Activated CD4-positive, alpha-beta T cell treated with anti-CD3 and anti-CD28 coated beads, Interleukin-2, amount 50 U/mL, for 1 hour (primary cell): Measurements from ENCODE around the gene SLC45A1.

ENCODE experiments used
- DNase-seq: peaks from one replicate; pipeline ENCODE4 v3.0.0-alpha.2; 2020

SLC45A1 gene

DNA sequence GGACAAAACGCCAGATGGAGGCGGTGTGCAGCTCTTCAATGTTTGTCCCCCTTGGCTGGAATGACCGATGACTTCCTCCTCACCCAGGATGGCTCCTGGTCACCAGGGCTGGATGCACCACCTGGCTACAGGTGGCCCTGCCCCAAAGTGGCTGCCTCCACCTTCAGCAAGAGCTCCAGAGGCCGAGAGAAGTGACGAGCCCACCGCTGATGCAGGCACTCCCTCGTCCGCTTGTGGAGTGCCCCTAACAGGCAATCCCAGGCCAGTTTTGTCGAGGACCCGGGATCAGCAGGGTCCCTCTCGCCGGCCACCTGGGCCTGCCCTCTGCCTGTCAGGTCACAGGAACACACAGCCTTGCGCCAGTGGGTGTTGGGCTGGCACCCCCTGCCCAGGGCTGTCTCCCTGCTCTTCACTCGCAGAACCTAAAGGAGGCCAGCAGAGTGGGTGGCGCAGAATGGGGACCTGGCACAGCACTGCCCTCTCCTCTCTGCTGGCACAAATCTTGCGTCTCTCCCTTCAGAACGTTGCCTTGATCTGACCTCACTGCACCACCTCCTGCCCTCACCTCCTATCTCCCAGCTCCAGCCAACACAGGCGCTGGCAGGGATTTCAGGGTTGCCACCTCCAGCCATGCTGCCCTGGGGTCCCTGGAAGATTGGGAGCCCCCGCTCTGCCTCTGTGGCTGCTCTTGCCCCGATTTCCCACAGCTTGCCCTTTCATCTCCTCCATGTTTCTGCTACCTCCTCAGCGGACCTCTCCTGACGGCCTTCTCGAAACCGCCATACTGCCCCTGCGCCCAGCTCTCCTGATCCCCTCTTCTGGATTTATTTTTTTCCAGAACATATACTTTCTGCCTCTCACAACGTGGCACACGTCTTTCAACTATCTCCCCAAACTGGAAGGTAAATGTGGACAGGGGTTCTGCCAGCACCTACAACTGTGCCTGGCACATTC, 38.6 kb downstream of the SLC45A1 start:
- DNase-seq: no peak

DNA sequence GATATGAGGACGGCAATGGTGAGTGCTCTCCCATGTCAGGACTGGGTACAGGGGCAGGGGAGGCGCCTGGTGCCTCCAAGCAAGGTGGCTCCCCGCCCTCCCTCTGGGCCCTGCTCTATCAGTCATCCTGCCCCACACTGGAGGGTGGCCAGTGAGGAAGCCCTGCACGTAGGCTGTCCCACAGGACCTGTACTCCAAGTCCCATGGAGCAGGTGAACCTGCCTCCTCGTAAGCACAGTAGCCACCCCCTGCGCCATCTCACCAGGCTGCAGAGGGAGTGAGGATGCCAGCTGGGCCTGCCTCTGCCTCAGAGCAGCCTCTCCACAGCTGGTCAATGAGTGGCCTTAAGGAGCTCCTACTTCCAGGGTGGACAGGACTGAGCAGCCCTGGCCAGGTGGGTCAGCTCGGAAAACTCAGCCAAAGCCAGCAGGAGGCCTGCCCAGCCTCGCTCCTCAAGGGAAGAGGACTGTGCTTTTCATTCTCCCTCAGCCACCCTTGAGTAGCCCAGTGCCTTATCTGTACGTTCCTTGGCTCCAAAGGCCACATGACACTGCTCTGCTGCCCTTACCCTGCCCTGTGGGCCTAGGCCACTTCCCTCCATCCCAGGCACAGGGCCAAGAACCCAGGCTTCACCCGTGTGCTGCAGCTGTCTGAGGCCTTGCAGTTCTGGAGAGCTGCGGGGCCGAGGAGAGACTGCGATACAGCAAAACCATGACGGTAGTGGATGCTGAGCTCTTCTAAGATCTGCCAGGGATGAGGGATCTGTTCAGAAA, 39.6 kb downstream of the SLC45A1 start:
- no peak for DNase-seq

DNA sequence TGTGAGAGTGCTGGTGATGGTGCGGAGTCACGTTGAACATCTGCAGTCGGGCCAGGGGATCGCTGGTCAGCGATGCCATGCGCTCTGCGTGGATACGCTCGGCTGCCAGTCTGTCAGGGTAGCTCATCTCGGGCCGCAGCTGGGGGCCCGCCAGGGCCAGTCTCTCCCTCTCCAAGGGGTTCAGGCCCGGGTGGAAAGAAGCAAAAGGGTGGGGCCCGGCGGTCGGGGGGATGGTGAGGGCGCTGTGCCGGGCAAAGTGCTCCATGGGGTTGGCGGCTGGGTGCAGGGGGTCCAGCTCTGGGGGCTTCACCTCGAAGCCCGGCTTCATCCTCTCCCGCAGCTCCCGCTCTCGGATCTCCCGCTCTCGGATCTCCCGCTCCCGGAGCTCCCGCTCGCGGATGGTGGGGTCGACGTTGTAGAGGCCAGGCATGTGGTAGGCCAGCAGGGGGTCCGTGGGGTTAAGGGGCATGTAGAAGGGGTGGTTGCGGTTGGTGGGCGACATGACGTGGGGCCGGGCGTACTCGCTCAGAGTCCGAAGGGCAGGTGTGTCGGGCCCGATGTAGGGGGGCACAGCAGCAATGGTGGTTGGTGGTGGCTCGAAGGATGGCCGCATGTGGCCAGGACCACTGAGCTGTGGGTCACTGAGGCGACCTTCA, 40.5 kb downstream of the SLC45A1 start:
- DNase-seq: no peak

DNA sequence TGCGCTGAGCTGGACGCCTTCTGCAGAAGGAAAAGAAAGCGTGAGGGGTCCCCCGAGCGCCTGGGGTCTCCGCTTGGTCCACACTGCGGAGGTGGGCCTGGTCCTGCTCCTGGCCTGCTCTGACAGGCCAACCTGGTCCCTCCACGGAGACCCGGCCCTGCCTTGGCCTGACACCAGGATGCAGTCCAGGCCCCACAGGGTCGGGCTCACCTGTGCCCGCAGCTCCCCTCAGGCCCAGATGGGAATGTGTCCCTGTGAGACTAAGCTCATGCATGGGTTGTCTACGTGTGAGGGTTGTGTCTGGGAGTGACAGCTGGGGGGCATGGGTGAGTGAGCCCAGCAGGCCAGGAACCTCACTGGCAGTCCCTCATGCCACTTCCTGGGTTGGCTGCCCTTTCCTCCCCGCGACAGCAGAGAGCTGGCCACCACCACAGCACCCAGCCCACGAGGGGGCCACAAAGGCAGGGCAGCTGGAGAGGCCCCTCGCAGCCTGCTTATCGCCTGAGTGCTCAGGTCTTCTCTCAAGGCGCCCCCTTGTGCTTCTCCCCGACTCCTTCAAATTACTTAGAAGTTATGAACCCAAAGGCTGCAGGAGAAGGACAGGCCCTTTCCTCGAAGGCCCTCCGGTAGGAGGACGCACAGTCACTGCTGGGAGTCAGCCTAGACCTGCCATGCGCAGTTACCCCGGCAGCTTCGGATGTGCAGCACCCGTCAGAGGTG, 41.1 kb downstream of the SLC45A1 start:
- DNase-seq: no peak

DNA sequence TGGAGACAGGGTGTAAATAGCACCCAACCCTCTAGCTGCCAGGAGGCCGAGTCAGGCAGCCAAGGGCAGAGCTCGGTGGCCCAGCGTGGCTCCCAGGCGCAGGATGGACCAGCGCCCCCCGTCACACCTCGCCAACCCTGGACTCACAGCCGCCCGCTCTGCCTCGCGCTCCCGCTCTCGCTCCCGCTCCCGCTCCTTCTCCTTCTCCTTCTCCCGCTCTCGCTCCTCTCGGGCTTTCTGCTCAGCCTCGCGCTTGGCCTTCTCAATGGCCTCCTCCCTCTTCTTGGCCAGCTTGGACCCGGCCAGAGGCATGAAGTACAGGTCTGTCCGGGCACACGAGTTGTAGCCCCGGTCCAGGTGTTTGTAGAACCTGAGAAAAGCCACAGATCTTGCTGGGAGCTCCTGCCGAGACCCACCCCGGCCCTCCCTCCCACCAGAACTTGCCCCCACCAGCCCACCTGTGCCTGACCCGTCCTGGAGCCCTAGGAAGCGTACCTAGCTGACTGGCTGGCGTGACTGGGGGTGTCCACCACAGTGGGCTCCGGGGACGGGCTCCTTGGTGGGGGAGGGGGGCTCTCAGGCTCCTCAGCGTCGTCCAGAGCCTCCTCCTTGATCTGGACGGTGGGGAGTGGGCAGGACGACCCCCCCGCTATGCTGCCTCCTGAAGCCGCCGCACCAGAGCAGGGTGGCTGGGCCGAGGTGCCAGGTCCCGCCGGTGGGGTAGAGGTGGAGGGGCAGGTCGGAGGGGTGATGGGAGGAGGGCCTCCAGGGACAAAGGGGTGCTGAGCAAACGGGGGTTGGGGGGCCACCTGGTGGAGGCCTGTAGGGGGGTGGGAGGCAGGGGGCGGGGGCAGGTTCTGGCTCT, 41.9 kb downstream of the SLC45A1 start:
- no peak for DNase-seq

DNA sequence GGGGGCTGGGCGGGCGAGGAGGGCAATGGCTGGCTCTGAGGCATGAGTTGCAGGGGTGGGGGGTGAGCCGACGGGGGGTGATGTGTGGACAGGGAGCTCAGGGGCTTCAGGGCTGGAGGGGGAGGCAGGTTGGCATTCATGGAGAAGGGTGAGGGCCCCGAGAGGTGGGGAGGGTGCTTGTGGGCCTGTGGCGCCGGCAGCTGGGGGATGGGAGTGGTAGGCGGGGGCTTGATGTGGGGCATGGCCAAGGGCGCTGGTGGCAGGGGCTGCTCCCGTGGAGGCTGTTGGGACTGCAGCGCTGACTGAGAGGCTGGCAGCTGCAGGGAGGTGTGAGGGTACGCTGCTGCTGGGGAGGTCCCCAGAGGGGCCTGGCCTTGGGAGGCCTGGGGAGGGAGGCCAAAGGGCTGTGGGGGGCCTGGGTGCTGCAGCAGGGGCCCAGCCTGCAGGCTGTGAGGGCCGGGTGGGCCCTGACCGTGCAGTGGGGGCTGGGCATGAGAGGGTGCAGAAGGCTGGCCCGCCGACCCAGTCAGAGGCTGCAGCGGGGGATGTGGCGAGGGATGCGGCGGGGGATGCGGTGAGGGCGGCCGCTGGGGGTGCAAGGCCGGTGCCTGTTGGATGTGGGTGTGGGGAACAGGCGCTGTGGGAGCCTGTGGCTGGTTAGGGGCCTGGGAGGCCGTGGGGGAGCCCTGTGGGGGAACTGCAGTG, 42.7 kb downstream of the SLC45A1 start:
- DNase-seq: no peak

DNA sequence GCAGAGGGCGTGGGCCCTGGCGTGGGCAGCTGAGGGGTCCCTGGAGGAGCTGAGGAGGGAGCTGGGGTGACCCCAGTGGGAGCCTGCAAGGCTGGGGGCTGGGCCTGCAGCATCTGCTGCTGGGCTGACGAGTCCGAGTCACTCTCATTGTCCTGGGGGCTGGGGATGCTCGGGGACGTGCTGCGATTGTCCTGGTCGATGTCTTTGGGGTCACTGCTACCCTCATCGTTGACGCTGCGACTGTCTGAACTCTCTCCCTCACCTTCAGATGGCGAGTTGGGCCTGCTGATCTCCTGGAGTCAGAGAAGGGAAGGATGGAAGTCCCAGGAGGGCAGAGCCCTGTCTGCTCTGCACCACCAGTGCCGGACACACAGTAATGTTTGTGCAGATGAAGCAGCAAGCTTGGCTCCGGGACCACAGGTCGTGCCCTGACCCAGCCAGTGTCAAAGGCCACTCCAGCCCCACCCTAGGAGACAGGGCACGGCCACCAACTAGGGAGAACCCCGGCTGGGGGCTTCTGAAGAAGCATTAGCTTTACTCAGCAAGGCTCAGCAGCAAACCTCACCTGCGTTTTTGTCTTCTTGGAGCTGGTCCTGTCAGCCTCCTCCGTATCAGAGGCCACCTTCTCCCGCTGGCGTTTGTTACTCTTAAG, 43.4 kb downstream of the SLC45A1 start:
- no peak for DNase-seq

DNA sequence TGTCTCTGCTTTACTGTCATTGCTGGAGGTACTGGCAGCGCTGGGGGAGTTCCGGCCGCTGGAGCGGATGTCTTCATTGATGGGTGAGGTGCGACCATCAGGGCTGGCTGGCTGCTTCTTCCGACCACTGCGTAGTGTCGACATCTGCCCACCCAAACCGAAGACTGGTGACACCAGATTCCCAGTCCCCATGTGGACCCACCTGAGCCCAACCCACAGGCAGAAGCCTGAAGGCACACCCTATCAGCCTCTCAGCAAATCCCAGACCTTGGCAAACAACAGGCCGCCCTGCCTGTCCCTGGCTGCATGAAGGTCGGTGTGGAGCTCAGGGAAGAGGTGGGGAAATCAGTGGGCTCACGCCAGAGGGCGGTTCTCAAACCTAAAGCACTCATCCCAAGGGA, 44.8 kb downstream of the SLC45A1 start:
- no peak for DNase-seq

DNA sequence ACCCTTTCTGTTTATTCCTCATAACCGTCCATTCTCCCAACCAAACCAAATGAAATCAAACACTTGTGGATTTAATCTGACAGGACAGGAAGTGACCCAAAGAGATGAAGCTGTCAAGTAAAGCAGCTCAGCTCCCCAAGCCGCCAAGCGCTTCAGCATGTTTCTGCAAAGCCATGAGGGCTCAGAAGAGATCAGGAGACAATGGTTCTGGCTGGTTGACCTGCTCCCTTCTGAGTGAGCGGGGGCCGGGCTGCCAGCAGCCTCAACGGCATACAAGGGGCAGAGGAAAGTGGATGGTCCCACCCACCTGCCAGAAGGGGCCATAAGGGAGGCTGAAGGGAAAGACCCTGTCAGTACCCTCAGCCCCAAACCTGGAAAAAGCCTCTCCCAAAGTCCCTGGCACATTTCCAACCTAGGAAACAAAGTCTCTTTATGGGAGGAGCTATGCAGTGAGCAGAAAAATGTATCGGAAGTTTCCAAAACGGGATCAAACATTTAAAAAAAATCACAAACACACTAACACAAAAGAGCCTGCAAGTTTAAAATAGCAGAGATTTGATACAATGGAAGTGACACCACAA, 45.4 kb downstream of the SLC45A1 start:
- DNase-seq: no peak

DNA sequence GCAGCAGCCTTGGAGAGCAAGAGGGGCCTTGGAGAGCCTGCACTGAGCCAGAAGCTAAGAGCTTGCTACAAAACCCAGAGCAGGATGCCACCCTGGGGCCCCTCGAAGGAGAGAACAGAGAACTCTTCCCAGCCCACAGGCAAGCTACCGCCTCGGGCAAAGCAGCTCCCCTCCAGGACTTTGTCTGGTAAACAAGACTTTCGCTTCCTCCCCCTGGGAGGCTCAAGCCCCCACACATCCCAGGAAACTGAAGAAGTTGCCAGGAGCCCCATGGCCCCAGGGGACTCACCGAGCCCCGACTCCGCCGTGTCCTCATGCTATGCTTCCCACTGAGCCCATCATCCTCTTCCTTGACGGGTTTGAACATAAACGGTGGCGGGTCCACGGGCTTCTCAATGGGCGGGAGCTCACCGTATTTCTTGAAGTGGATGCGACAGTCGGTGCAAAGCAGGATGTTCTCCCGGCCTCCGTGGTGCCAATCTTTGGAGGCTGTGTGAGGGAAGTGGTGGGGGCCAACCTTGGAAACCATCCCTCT, 45.9 kb downstream of the SLC45A1 start:
- no peak for DNase-seq

DNA sequence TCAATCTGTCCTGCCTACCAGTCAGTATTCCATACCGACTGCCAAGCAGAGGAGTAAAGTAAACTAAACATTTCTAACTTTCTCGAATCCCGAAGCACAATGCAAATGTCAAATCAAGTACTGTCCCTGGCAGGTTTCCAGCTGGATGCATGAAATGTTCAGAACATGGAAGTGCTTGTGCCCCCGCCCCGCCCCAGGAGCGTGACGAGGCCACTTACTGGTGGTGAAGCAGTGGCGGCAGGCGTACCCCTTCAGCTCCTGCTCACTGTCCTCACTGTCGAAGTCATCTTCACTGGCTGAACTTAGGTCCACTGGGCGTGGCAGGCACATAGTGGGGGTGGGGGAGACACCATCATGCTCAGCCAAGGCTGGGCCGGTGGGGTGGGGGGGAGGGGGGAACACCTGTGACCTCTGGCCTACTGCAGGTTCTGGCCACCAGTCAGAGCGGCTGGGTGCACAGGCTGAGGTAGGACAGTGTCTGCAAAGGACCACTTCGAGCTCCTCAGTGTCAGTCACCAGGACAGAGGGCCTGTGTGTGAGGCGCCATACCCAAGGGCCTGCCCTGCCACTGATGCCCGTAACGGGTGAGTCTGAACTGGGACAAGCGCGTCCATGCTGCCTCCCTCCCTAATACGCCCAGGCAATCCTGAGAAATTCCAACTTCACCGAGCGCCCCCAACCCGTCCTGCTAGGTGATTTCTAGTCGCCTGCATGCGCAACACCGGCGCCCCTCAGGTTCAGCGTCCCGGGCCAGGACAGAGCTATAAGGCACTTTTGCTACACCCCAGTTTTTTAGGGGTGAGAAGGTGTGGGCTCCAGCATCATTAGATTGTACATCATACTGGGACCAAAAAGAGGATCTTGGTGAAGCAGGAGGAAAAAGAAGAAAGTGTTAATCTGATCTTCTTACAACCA, 46.9 kb downstream of the SLC45A1 start:
- no peak for DNase-seq

DNA sequence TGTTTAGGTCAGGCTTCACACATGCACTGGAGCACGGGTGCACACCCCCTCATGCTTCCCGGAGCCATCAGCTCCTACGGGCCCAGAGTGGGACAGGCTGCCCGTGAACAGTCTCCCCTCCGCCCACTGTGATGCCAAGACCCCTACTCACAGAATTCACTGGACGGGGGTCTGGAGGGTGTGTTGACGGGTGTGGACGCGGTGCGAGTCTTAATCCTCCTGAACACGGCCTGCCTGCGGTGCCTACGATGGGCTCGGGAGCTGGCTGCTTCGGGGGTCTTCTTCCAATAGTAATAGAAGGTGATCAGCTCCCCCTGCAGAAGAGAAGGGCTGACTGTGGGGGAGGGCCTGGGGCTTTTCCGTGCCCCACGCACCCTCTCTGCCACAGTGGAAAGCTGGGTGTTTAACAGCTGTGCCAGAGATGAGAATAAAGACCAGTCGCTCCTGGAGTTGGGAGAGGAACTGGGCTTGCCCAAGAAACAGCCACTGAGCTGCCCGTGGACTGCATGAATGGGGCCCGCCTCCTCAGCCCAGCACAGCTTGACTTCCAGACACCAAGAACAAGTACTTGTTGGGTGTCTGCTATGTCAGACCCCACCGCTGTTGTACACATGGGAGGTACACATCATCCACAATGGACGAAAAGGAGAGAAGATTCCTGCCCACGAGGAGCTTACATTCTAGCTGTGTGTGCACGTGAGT, 47.9 kb downstream of the SLC45A1 start:
- no peak for DNase-seq

DNA sequence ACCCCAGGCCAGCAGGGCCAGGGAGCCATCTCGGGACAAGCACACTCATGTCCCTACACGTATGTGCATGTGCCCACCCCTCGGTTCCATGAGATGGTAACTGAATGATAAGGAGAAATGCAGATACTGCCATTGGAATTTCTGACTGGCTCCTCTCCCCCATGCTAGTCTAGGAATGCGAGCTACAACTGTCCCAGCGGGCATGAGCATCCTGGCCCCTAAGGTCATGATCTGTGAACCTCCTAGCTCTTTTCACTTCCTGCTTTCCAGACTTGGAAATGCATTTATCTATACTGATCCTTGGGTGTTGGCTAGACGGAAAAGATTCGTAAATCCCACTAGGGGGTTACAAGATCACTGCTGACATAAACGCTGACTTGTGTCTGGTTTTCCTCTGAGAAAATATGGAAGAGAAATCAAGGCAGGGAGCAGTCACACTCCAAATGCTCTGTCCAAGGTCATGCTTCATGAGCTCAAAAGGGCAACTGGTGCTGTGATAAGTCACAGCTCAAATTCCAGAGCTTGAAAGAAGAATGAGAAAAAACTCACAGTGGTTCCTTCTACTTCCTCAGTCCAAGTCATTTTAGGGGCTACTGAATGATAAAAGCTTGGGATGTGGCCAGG, 49.8 kb downstream of the SLC45A1 start:
- no peak for DNase-seq

DNA sequence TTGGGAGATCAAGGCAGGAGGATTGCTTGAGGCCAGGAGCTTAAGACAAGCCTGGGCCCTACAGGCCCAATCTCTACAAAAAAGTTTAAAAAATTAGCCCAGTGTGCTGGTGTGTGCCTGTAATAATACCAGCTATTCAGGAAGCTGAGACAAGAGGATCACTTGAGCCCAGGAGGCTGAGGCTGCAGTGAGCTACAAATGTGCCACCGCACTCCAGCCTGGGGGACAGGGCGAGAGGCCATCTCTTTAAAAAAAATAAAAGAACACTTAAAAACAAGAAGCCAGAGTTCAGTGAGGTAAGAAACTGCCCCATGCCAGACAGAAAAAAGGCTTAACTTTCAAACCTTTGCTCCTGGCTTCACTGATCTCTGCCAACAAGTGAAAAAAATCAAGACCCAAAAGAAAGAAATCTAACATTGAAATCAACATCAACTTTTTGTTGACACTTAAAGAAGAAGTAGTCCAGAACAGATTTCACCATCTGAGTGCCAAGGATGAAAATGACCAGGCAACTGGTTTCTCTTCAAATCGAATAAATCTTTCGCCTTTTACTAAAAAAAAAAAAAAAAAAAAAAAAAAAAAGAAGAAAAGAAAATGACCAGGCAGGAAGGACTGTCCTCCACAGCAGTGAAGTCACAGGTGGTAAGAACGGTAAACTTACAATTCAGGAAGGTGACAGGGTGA, 51.2 kb downstream of the SLC45A1 start:
- DNase-seq: no peak

DNA sequence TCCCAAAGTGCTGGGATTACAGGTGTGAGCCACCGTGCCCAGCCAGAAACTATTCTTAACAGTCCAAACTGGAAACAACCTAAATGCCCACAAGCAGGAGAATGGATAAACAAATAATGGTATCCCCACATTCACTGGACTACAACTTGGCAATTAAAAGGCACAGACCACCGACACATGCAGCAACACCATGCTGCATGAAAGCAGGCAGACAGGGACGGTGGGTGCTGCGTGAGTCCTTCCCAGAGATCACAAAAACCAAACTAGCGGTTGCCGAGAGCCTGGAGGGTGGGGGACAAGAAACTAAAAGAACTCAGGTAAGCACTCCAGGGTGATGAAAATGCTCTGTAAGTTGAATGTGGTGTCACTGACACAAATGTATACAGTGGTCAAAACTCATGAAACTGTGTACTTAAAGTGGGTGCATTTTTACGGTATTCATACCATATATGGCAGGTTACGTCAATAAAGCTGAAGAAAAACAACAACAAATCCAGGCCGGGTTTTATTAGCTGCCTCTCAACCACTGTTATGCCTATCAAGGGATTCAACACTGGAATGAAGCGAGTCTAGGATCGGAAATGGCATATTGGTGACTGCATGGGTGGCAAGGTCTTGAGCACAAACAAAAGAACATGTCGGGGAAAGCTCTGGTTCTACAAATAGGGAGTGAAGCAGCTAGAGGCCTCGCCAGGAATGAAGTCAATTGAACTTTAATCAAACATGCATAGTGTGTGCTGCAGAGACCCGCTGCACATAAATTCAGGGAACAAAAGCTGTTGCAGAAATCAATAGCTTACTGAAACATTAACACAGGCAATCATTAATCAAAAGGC, 52.4 kb downstream of the SLC45A1 start:
- no peak for DNase-seq

DNA sequence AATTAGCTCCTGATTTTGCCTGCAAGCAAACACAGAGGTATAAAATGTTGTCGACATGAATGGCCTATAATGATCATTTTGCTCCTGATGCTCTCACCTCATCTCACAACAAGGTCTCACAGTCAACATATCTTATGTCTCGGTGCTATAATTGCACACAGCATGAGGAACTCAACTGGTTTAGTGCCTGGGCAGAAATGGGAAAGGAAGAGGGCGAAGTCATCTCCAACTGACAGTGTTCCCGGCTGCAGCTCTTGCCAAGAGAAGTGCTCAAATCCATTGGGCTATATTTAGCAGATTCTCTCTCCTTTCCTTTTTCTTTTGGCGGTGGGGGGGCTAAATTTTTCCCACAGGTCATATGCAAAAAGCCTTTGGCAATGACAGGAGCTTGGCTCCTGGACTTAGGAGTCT, 53.0 kb downstream of the SLC45A1 start:
- no peak for DNase-seq
